ENCODE measurements around the gene SLC43A2.

SLC43A2 gene

GRCh38 chr17:1623057-1623630 lies 5.5 kb downstream of the SLC43A2 start:
- H3K4me1 ChIP-seq (ENCODE audit: insufficient read depth, low read length): peaks cover 18% of the 10 kb centered on the region
- no peaks in the 10 kb centered on the region; the same call in 1 of the 2 replicates for H3K36me3 ChIP-seq (ENCODE audit: insufficient read depth, low read length)
- no peak overlapping the region for H3K9ac ChIP-seq (ENCODE audit: low read depth, low read length)

GRCh38 chr17:1621273-1621954 lies 7.2 kb downstream of the SLC43A2 start:
- Histone ChIP-seq H3K4me1 (ENCODE audit: insufficient read depth, low read length) (peaks cover 8% of the 10 kb centered on the region), H3K9me3 (ENCODE audit: control insufficient read depth, insufficient read depth, low read length) (no peaks in the 10 kb centered on the region), H3K9ac (ENCODE audit: low read depth, low read length) (no peak overlapping the region), H3K36me3 (ENCODE audit: insufficient read depth, low read length) (no peaks in the 10 kb centered on the region; the same call in 1 of the 2 replicates)

More at GRCh38 chr17:1623057-1623630, 5.5 kb downstream of the SLC43A2 start:
- H3K9me3 ChIP-seq (ENCODE audit: control insufficient read depth, insufficient read depth, low read length): no peaks in the 10 kb centered on the region

GRCh38 chr17:1620486-1620885 lies 8.1 kb downstream of the SLC43A2 start:
- no peaks in the 10 kb centered on the region for H3K9me3 ChIP-seq (ENCODE audit: control insufficient read depth, insufficient read depth, low read length)
- no peaks in the 10 kb centered on the region; the same call in 1 of the 2 replicates for H3K36me3 ChIP-seq (ENCODE audit: insufficient read depth, low read length)
- H3K4me1 ChIP-seq (ENCODE audit: insufficient read depth, low read length): peaks cover 3% of the 10 kb centered on the region
- H3K9ac ChIP-seq (ENCODE audit: low read depth, low read length): no peak overlapping the region

- Histone ChIP-seq H3K9me3 (ENCODE audit: control insufficient read depth, insufficient read depth, low read length) (no peaks in the 10 kb centered on the region), H3K4me1 (ENCODE audit: insufficient read depth, low read length) (no peaks in the 10 kb centered on the region), H3K9ac (ENCODE audit: low read depth, low read length) (no peak overlapping the region), H3K36me3 (ENCODE audit: insufficient read depth, low read length) (no peaks in the 10 kb centered on the region)
These were observed 10.9 kb downstream of the SLC43A2 start for GRCh38 chr17:1617620-1618174.

GRCh38 chr17:1616101-1616500 lies 12.5 kb downstream of the SLC43A2 start:
- no peak overlapping the region for H3K9ac ChIP-seq (ENCODE audit: low read depth, low read length)
- no peaks in the 10 kb centered on the region for H3K36me3 ChIP-seq (ENCODE audit: insufficient read depth, low read length)
- H3K4me1 ChIP-seq (ENCODE audit: insufficient read depth, low read length): no peaks in the 10 kb centered on the region
- H3K9me3 ChIP-seq (ENCODE audit: control insufficient read depth, insufficient read depth, low read length): no peaks in the 10 kb centered on the region

- H3K36me3 ChIP-seq (ENCODE audit: insufficient read depth, low read length): no peaks in the 10 kb centered on the region
These were observed 16.2 kb downstream of the SLC43A2 start for GRCh38 chr17:1612400-1612799.

GRCh38 chr17:1611715-1612114 lies 16.9 kb downstream of the SLC43A2 start:
- Histone ChIP-seq H3K4me1 (ENCODE audit: insufficient read depth, low read length) (no peaks in the 10 kb centered on the region), H3K36me3 (ENCODE audit: insufficient read depth, low read length) (no peaks in the 10 kb centered on the region), H3K9ac (ENCODE audit: low read depth, low read length) (no peak overlapping the region), H3K9me3 (ENCODE audit: control insufficient read depth, insufficient read depth, low read length) (no peaks in the 10 kb centered on the region)

More at GRCh38 chr17:1612400-1612799, 16.2 kb downstream of the SLC43A2 start:
- Histone ChIP-seq H3K9ac (ENCODE audit: low read depth, low read length) (no peak overlapping the region), H3K9me3 (ENCODE audit: control insufficient read depth, insufficient read depth, low read length) (no peaks in the 10 kb centered on the region), H3K4me1 (ENCODE audit: insufficient read depth, low read length) (no peaks in the 10 kb centered on the region)

GRCh38 chr17:1608676-1609075 lies 20.0 kb downstream of the SLC43A2 start:
- Histone ChIP-seq H3K9ac (ENCODE audit: low read depth, low read length) (no peak overlapping the region), H3K4me1 (ENCODE audit: insufficient read depth, low read length) (peaks cover 8% of the 10 kb centered on the region; the same call in 1 of the 2 replicates), H3K36me3 (ENCODE audit: insufficient read depth, low read length) (no peaks in the 10 kb centered on the region), H3K9me3 (ENCODE audit: control insufficient read depth, insufficient read depth, low read length) (no peaks in the 10 kb centered on the region)

GRCh38 chr17:1607971-1608320 lies 20.7 kb downstream of the SLC43A2 start:
- no peak overlapping the region for H3K9ac ChIP-seq (ENCODE audit: low read depth, low read length)
- H3K9me3 ChIP-seq (ENCODE audit: control insufficient read depth, insufficient read depth, low read length): no peaks in the 10 kb centered on the region
- peaks cover 8% of the 10 kb centered on the region; the same call in 1 of the 2 replicates for H3K4me1 ChIP-seq (ENCODE audit: insufficient read depth, low read length)
- H3K36me3 ChIP-seq (ENCODE audit: insufficient read depth, low read length): no peaks in the 10 kb centered on the region

- no peaks in the 10 kb centered on the region for H3K36me3 ChIP-seq (ENCODE audit: insufficient read depth, low read length)
- H3K4me1 ChIP-seq (ENCODE audit: insufficient read depth, low read length): peaks cover 8% of the 10 kb centered on the region; the same call in 1 of the 2 replicates
- no peaks in the 10 kb centered on the region for H3K9me3 ChIP-seq (ENCODE audit: control insufficient read depth, insufficient read depth, low read length)
- no peak overlapping the region for H3K9ac ChIP-seq (ENCODE audit: low read depth, low read length)
These were observed 22.2 kb downstream of the SLC43A2 start for GRCh38 chr17:1606352-1606985.

- peaks cover 8% of the 10 kb centered on the region; the same call in 1 of the 2 replicates for H3K4me1 ChIP-seq (ENCODE audit: insufficient read depth, low read length)
- H3K9me3 ChIP-seq (ENCODE audit: control insufficient read depth, insufficient read depth, low read length): no peaks in the 10 kb centered on the region
- H3K36me3 ChIP-seq (ENCODE audit: insufficient read depth, low read length): no peaks in the 10 kb centered on the region
- H3K9ac ChIP-seq (ENCODE audit: low read depth, low read length): no peak overlapping the region
These were observed 22.8 kb downstream of the SLC43A2 start for GRCh38 chr17:1605681-1606351.

- Histone ChIP-seq H3K9ac (ENCODE audit: low read depth, low read length) (no peak overlapping the region), H3K9me3 (ENCODE audit: control insufficient read depth, insufficient read depth, low read length) (no peaks in the 10 kb centered on the region), H3K4me1 (ENCODE audit: insufficient read depth, low read length) (peaks cover 8% of the 10 kb centered on the region; the same call in 1 of the 2 replicates), H3K36me3 (ENCODE audit: insufficient read depth, low read length) (no peaks in the 10 kb centered on the region)
These were observed 23.7 kb downstream of the SLC43A2 start for GRCh38 chr17:1604831-1605528.

- peaks cover 8% of the 10 kb centered on the region; the same call in 1 of the 2 replicates for H3K4me1 ChIP-seq (ENCODE audit: insufficient read depth, low read length)
- no peaks in the 10 kb centered on the region for H3K36me3 ChIP-seq (ENCODE audit: insufficient read depth, low read length)
- no peak overlapping the region for H3K9ac ChIP-seq (ENCODE audit: low read depth, low read length)
- no peaks in the 10 kb centered on the region for H3K9me3 ChIP-seq (ENCODE audit: control insufficient read depth, insufficient read depth, low read length)
These were observed 27.1 kb downstream of the SLC43A2 start for GRCh38 chr17:1601571-1601970.

All from ES-I3 (cell line).